Liver (tissue), 9 donors: ENCODE measurements around the gene CCNE1. TPM values are rescaled to one million over a fixed set of nuclear protein-coding genes. Genes with fewer than 3 reads are reported as not detected.

Experiments used
- DNase-seq: peaks from one replicate; pipeline ENCODE4 v3.0.0-alpha.2; 2017; ENCODE audit warnings: low spot score
- H3K27ac ChIP-seq, 2 donors: one replicate each; pipeline ENCODE4 v1.7.0; 2013; ENCODE audit warnings: inconsistent platforms in 2 of 2, low read length in 2 of 2, control low read depth in 1 of 2, low read depth in 1 of 2, mild to moderate bottlenecking in 1 of 2
- H3K27me3 ChIP-seq, 4 donors: one replicate each; pipeline versions ENCODE4 v1.6.1 to v1.7.0; 2013; ENCODE audit warnings: low read length in 3 of 4, inconsistent platforms in 1 of 4, mild to moderate bottlenecking in 1 of 4, moderate library complexity in 1 of 4; ENCODE audit not compliant: control insufficient read depth in 4 of 4, insufficient read depth in 4 of 4
- H3K36me3 ChIP-seq, 4 donors: one replicate each; pipeline versions ENCODE4 v1.6.1 to v1.7.0; 2013; ENCODE audit warnings: low read length in 3 of 4, mild to moderate bottlenecking in 3 of 4, low read depth in 1 of 4, moderate library complexity in 1 of 4; ENCODE audit not compliant: control insufficient read depth in 4 of 4, insufficient read depth in 3 of 4
- H3K4me1 ChIP-seq, 4 donors: one replicate each; pipeline versions ENCODE4 v1.6.1 to v1.7.0; 2013; ENCODE audit warnings: low read length in 3 of 4, mild to moderate bottlenecking in 3 of 4, moderate library complexity in 1 of 4; ENCODE audit not compliant: control insufficient read depth in 4 of 4, insufficient read depth in 4 of 4
- H3K4me3 ChIP-seq, 3 donors: one replicate each; pipeline versions ENCODE4 v1.6.1 to v1.7.0; 2013; ENCODE audit warnings: low read length in 3 of 3, control low read depth in 1 of 3, low read depth in 1 of 3, mild to moderate bottlenecking in 1 of 3
- H3K9ac ChIP-seq, 2 donors: one replicate each; pipeline ENCODE4 v1.7.0; 2013; ENCODE audit warnings: low read length in 2 of 2, mild to moderate bottlenecking in 2 of 2, moderate library complexity in 2 of 2, control low read depth in 1 of 2, low read depth in 1 of 2
- H3K9me3 ChIP-seq, 4 donors: one replicate each; pipeline versions ENCODE4 v1.6.1 to v1.7.0; 2013; ENCODE audit warnings: low read length in 3 of 4; ENCODE audit not compliant: control insufficient read depth in 4 of 4
- CTCF ChIP-seq: fragments of 150-350 bp; IDR thresholded peaks from 2 replicates; pipeline ENCODE4 v1.5.1; 2017; ENCODE audit warnings: improper control_type of control experiment, low read depth, low read length; ENCODE audit not compliant: missing input control
- EGR1 ChIP-seq, 2 donors: IDR thresholded peaks; 2 replicates each; pipeline ENCODE4 v1.6.1; 2016 to 2018; ENCODE audit warnings: antibody characterized with exemption in 2 of 2, low read depth in 2 of 2
- FOXA1 ChIP-seq: IDR thresholded peaks from 2 replicates; pipeline ENCODE4 v1.6.1; 2016; ENCODE audit warnings: antibody characterized with exemption
- FOXA2 ChIP-seq: IDR thresholded peaks from 2 replicates; pipeline ENCODE4 v1.6.1; 2016; ENCODE audit warnings: antibody characterized with exemption
- GABPA ChIP-seq, 2 donors: IDR thresholded peaks in 1 of 2; conservative IDR thresholded peaks in 1 of 2; 2 replicates each; pipeline ENCODE4 v1.6.1; 2016; ENCODE audit warnings: antibody characterized with exemption in 2 of 2, mild to moderate bottlenecking in 1 of 2, moderate library complexity in 1 of 2
- HNF4A ChIP-seq, 2 donors: conservative IDR thresholded peaks; 2 replicates each; pipeline ENCODE4 v1.6.1; 2016; ENCODE audit warnings: antibody characterized with exemption in 2 of 2, mild to moderate bottlenecking in 2 of 2
- HNF4G ChIP-seq: IDR thresholded peaks from 2 replicates; pipeline ENCODE4 v1.6.1; 2016; ENCODE audit warnings: antibody characterized with exemption
- RAD21 ChIP-seq, 2 donors: IDR thresholded peaks; 2 replicates each; pipeline ENCODE4 v1.6.1; 2016; ENCODE audit warnings: antibody characterized with exemption in 2 of 2, mild to moderate bottlenecking in 2 of 2
- REST ChIP-seq: IDR thresholded peaks from 2 replicates; pipeline ENCODE4 v1.6.1; 2016; ENCODE audit warnings: antibody characterized with exemption, mild to moderate bottlenecking
- SP1 ChIP-seq: IDR thresholded peaks from 2 replicates; pipeline ENCODE4 v1.6.1; 2018; ENCODE audit warnings: antibody characterized with exemption, mild to moderate bottlenecking
- TAF1 ChIP-seq: conservative IDR thresholded peaks from 2 replicates; pipeline ENCODE4 v1.6.1; 2016; ENCODE audit warnings: antibody characterized with exemption, mild to moderate bottlenecking
- YY1 ChIP-seq: IDR thresholded peaks from 2 replicates; pipeline ENCODE4 v1.6.1; 2016; ENCODE audit warnings: antibody characterized with exemption, mild to moderate bottlenecking
- WGBS: extraction: QIAGEN DNeasy Blood & Tissue Kit; methylation state at CpG from one replicate; pipeline ENCODE4 v1.1.7; 2013; 5-methylcytosine and 5-hydroxymethylcytosine counted together
- polyA plus RNA-seq, 2 donors: library from polyadenylated mRNA; stranded (reverse) in 1 of 2; unstranded in 1 of 2; fragments of 200-250 nt in 1 of 2; fragments of >200 nt in 1 of 2; fragmentation: Nextera tagmentation in 1 of 2; extraction: Ambion mirVana in 1 of 2; gene quantifications; one replicate each; pipeline versions ENCODE4 v1.2.1 to v1.2.3, GENCODE V29; 2013 to 2015
- total RNA-seq, 2 donors: library from RNA; depleted of rRNA; stranded (reverse); fragments of >200 nt; gene quantifications; one replicate each; pipeline ENCODE4 v1.2.3, GENCODE V29; 2014
- TF ChIP-seq, protein P1 (sequence below): IDR thresholded peaks from 2 replicates; pipeline ENCODE4 v1.6.1; 2016; ENCODE audit warnings: antibody characterized with exemption
- TF ChIP-seq, protein P2 (sequence below): IDR thresholded peaks from 2 replicates; pipeline ENCODE4 v1.6.1; 2016; ENCODE audit warnings: antibody characterized with exemption
- donor health status: healthy.
- donor health status: healthy.
- donor health status: healthy.
- donor health status: healthy.
- donor health status: healthy.

CCNE1 gene
- total and polyA plus RNA-seq, 4 donors: 0.32 to 19.5 (median 0.79) TPM

DNA sequence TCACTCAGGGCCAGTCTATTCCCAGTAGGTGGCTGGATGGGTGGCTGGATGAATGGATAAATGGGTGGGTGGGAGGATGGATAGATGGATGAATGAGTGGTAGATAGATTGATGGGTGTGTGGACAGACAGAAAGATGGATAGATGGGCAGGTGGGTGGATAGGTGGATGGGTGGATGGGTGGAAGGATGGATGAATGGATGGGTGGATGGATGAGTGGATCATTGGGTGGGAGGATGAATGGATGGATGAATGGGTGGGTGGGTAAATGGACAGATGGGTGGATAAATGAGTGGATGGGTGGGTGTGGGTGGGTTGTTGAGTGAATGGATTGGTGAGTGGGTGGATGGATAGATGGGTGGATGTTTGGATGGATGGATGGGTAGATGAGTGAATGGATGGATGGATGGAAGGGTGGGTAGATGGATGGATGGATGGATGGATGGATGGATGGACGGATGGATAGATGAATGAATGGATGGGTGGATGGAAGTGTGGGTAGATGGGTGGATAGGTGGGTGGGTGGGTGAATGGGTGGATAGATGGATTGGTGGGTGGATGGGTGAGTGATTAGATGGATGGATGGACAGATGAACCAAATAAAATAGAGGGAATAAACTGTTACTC, 27.1 kb upstream of the CCNE1 start:
- H3K4me3 ChIP-seq: no peak overlapping the region
- no peak overlapping the region for H3K9ac ChIP-seq
- no peaks in the 10 kb centered on the region for H3K4me1 ChIP-seq
- H3K36me3 ChIP-seq: no peaks in the 10 kb centered on the region
- no peak overlapping the region for H3K27ac ChIP-seq
- no peaks in the 10 kb centered on the region for H3K27me3 ChIP-seq
- no peaks in the 10 kb centered on the region for H3K9me3 ChIP-seq
- whole genome bisulfite sequencing: 58% methylated on average over 1 of the region's 1 CpG
- TF ChIP-seq TAF1 (no peak), SP1 (no peak), REST (no peak), YY1 (no peak), EGR1 (IDR thresholded peaks at IDR 0.05; ENCODE audit: low read depth in 2 of 2) (no peak), HNF4G (no peak), CTCF (no peak), HNF4A (conservative IDR thresholded peaks at IDR 0.05) (no peak), RAD21 (IDR thresholded peaks at IDR 0.05) (no peak), FOXA1 (no peak), GABPA (IDR thresholded peaks at IDR 0.05 in 1 of 2, conservative IDR thresholded peaks at IDR 0.05 in 1 of 2) (no peak), FOXA2 (no peak)
- TF ChIP-seq, protein P1, sequence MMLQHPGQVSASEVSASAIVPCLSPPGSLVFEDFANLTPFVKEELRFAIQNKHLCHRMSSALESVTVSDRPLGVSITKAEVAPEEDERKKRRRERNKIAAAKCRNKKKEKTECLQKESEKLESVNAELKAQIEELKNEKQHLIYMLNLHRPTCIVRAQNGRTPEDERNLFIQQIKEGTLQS: no peak
- TF ChIP-seq, protein P2, sequence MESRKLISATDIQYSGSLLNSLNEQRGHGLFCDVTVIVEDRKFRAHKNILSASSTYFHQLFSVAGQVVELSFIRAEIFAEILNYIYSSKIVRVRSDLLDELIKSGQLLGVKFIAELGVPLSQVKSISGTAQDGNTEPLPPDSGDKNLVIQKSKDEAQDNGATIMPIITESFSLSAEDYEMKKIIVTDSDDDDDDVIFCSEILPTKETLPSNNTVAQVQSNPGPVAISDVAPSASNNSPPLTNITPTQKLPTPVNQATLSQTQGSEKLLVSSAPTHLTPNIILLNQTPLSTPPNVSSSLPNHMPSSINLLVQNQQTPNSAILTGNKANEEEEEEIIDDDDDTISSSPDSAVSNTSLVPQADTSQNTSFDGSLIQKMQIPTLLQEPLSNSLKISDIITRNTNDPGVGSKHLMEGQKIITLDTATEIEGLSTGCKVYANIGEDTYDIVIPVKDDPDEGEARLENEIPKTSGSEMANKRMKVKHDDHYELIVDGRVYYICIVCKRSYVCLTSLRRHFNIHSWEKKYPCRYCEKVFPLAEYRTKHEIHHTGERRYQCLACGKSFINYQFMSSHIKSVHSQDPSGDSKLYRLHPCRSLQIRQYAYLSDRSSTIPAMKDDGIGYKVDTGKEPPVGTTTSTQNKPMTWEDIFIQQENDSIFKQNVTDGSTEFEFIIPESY: no peak
- DNase-seq: no peak

GRCh38 chr19:29785360-29785759, 26.4 kb upstream of the CCNE1 start:
- 94% methylated on average over 5 of the region's 5 CpGs for WGBS
- Histone ChIP-seq H3K27me3 (no peaks in the 10 kb centered on the region), H3K4me1 (no peaks in the 10 kb centered on the region), H3K9me3 (no peaks in the 10 kb centered on the region), H3K27ac (no peak overlapping the region), H3K4me3 (no peak overlapping the region), H3K9ac (no peak overlapping the region), H3K36me3 (no peaks in the 10 kb centered on the region)
- no peak for DNase-seq
- no peak for TF ChIP-seq CTCF
- no peak for TF ChIP-seq EGR1 (IDR thresholded peaks at IDR 0.05; ENCODE audit: low read depth in 2 of 2)
- no peak for TF ChIP-seq HNF4A (conservative IDR thresholded peaks at IDR 0.05)
- no peak for TF ChIP-seq REST
